ENCODE measurements around the gene EBPL. TPM values are rescaled to one million over a fixed set of nuclear protein-coding genes. Genes with fewer than 3 reads are reported as not detected.
A peak's percentile ranks its signal among the peaks of the same experiment; 100 is the strongest.

EBPL gene
- total and polyA plus RNA-seq, 8 donors = 36.5 to 307 (median 65.1) TPM

DNA sequence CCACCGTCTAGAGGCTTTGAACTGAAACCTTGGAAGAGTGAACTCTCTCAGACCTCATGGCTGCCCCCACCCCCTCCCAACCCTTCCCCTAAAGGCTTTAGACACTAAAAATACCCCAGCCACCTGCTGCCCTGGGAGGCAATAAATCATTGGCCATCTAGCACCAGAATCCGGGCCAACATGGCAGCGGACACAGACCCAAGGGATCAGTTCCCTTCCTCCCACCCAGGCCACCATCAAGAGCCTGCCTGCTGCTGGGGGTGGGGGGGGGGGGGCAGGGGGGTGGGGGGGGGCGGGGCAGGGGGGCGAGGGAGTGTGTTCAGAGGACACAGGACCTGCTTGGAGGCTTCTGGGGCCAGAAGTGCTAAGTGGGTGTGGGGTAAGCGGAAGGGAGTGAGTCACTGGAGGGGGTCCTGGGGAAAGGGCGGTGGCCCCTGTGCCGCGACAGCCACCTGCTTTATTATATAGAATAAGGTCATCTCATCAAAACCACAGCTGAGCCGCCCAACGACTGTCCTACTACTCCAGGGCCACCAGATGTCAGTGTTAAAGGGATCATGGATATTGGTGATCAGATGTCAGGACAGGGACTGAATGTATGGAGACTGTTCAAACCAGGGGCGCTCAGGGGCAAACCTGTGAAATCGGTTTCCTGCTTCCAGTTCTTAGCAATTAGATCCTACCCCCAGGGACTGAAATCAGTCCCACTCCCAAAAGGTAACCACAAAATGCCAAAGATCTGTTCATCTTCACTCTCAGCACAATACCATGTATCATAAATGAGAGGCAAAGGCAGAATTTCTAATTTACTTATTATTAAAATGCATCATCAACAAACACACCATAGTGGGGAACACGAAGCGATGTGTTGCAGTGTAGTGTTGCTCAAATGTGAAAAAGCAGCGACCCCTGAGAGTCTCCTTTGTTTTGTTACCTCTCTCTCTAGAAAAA is 38.7 kb downstream of the EBPL start:
- H3K4me3 ChIP-seq = no peak overlapping the region
- H3K27me3 ChIP-seq = no peaks in the 10 kb centered on the region
- no peak overlapping the region for H3K27ac ChIP-seq
- peaks cover 0 to 22% (median 10%) of the 10 kb centered on the region in 4 donors for H3K4me1 ChIP-seq
- WGBS, 5 donors = 37 to 58% (median 44%) methylated on average over 12 to 16 of the region's 16 CpGs
- intact Hi-C loops (cut with DNase I; ENCODE audit: low total_unique reads) = no loop called here
- H3K36me3 ChIP-seq = no peaks in the 10 kb centered on the region
- TF ChIP-seq, protein P1, sequence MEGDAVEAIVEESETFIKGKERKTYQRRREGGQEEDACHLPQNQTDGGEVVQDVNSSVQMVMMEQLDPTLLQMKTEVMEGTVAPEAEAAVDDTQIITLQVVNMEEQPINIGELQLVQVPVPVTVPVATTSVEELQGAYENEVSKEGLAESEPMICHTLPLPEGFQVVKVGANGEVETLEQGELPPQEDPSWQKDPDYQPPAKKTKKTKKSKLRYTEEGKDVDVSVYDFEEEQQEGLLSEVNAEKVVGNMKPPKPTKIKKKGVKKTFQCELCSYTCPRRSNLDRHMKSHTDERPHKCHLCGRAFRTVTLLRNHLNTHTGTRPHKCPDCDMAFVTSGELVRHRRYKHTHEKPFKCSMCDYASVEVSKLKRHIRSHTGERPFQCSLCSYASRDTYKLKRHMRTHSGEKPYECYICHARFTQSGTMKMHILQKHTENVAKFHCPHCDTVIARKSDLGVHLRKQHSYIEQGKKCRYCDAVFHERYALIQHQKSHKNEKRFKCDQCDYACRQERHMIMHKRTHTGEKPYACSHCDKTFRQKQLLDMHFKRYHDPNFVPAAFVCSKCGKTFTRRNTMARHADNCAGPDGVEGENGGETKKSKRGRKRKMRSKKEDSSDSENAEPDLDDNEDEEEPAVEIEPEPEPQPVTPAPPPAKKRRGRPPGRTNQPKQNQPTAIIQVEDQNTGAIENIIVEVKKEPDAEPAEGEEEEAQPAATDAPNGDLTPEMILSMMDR (IDR thresholded peaks at IDR 0.05) = peak in 3 of 7 experiments; percentile 20 to 41 (median 28)
- TF ChIP-seq EP300 (IDR thresholded peaks at IDR 0.05) (no peak), POLR2A (IDR thresholded peaks at IDR 0.05) (no peak), POLR2AphosphoS5 (IDR thresholded peaks at IDR 0.05) (peak in 1 of 3 donors; percentile 7)
- no peaks in the 10 kb centered on the region for H3K9me3 ChIP-seq
- peak; percentile 30 to 51 for DNase-seq

DNA sequence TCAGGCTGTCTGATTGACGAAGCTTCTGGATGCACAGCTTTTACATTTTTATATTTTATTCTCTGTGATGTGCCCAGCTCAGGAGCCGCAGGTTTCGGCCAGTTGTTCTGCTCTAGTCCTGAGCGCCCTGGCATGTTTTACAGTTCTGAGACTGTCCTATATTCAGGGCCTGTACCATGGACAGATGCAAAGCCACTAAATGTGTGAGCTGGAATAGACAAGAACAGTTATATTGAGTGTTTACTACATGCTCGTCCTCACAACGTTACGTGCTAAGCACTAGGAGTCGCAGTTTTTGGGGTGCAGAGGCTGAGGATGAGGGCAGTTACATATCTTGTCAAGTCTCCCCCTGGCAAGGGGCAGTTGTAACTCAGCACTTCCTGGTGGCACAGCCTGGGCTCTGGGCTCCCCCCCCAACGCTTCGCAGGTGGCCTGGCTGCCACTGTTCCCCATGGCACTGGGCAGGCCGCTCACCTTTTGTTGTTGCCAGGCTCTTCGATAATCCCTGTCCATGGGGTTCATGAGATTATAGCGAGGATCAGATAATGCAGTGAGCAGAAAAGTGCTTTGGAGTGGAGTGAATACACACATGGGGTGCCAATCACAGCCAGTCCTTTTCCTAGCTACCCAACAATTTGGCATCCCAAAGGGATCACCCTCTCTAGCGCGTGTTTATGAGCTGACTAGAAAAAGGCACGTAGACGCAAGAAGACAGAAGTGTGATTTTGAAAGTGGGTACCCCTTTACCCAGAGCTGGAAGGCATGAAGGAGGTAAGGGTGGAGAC is 39.5 kb downstream of the EBPL start:
- H3K4me1 ChIP-seq = peaks cover 0 to 20% (median 10%) of the 10 kb centered on the region in 4 donors
- H3K9me3 ChIP-seq = no peaks in the 10 kb centered on the region
- DNase-seq = no peak
- no peaks in the 10 kb centered on the region for H3K27me3 ChIP-seq
- H3K27ac ChIP-seq = no peak overlapping the region
- H3K36me3 ChIP-seq = no peaks in the 10 kb centered on the region
- no peak for TF ChIP-seq POLR2A (IDR thresholded peaks at IDR 0.05)
- no peak for TF ChIP-seq POLR2AphosphoS5 (IDR thresholded peaks at IDR 0.05)
- TF ChIP-seq EP300 (IDR thresholded peaks at IDR 0.05) = no peak
- TF ChIP-seq, protein P1 (IDR thresholded peaks at IDR 0.05) = no peak
- H3K4me3 ChIP-seq = no peak overlapping the region
- intact Hi-C loops (cut with DNase I; ENCODE audit: low total_unique reads) = no loop called here
- WGBS, 5 donors = 78 to 84% (median 80%) methylated on average over 17 of the region's 17 CpGs

DNA sequence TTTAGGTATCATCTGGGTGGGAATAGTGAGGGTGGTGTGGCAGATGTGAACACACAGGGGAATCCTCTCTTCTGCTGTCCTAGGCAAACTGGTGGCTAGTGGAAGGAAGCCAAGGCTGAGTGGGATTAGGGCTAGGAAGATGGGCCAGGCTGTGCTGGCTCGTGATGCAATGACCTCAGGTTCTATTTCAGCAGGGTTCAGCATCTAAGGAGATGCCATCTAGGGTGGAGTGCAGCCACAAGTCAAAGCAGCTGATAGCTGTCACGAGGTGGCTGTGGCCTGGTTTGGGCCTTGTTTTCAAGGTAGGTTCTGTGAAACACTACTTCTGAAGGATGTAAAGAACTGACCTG is 41.3 kb downstream of the EBPL start:
- Histone ChIP-seq H3K27ac (no peak overlapping the region), H3K9me3 (no peaks in the 10 kb centered on the region), H3K27me3 (no peaks in the 10 kb centered on the region), H3K36me3 (no peaks in the 10 kb centered on the region), H3K4me1 (peaks cover 0 to 20% (median 10%) of the 10 kb centered on the region in 4 donors), H3K4me3 (no peak overlapping the region)
- DNase-seq = no peak
- WGBS, 5 donors = 56 to 78% (median 68%) methylated on average over 2 of the region's 2 CpGs
- intact Hi-C loops (cut with DNase I; ENCODE audit: low total_unique reads) = no loop called here
- TF ChIP-seq POLR2AphosphoS5 (IDR thresholded peaks at IDR 0.05) (no peak), POLR2A (IDR thresholded peaks at IDR 0.05) (no peak), EP300 (IDR thresholded peaks at IDR 0.05) (no peak)
- TF ChIP-seq, protein P1 (IDR thresholded peaks at IDR 0.05) = no peak

DNA sequence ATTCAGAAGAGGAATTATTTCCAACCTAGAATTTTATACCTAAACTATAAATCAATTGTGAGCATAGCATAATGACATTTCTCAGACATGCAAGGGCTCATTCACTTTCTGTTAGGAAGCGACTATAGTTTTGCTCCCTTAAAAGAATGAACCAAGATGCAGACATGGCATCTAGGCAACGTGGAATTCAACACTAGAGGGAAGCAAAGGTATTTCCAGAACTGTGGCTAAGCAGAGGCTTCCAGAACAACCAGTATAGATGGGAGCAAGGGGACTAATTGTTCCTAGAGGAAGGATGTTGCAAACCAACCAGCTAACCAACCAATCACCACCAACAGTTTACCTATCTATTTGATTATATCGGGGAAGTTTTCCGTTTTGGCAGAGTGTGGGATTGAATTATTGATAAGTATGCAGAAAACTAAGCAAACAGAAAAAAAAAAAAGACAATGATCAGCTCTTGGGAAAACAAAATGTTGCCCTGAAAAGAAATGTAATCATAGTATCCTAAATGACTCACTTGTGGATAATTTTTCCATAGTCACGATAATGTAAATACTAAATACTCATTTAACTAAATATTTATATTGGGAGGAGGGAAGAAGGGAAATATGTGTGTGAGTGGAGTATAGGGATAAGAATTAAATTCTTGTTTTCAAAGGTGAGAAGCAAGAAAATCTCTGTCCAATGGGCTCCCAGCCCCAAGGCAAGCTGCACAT is 41.9 kb downstream of the EBPL start:
- 18 to 43% (median 36%) methylated on average over 5 of the region's 5 CpGs for WGBS, 5 donors
- Histone ChIP-seq H3K4me1 (peaks cover 0 to 20% (median 10%) of the 10 kb centered on the region in 4 donors), H3K36me3 (no peaks in the 10 kb centered on the region), H3K4me3 (no peak overlapping the region), H3K27ac (no peak overlapping the region), H3K27me3 (no peaks in the 10 kb centered on the region), H3K9me3 (no peaks in the 10 kb centered on the region)
- TF ChIP-seq EP300 (IDR thresholded peaks at IDR 0.05) (no peak), POLR2AphosphoS5 (IDR thresholded peaks at IDR 0.05) (peak in 1 of 3 donors; percentile 25)
- TF ChIP-seq, protein P1 (IDR thresholded peaks at IDR 0.05) = peak in 2 of 7 experiments; percentile 9 to 41
- DNase-seq = peak in 1 of 2 donors; percentile 30
- intact Hi-C loops (cut with DNase I; ENCODE audit: low total_unique reads) = no loop called here
